Upper lobe of right lung (tissue), 1 donor: ENCODE measurements around the gene DPYSL4. TPM values are rescaled to one million over a fixed set of nuclear protein-coding genes. Genes with fewer than 3 reads are reported as not detected.

Experiments
- ATAC-seq: fragments of 200-7000 bp; cut with Tn5 transposase; one replicate; pipeline ENCODE4 v1.9.1; 2020; ENCODE audit warnings: mild to moderate bottlenecking, moderate library complexity
- DNase-seq: peaks from one replicate; pipeline ENCODE4 v3.0.0-alpha.2; 2020
- H3K27ac ChIP-seq: fragments of 200-600 bp; one replicate; pipeline ENCODE4 v1.8.0; 2022
- H3K27me3 ChIP-seq: fragments of 200-600 bp; one replicate; pipeline ENCODE4 v1.8.0; 2022; ENCODE audit warnings: mild to moderate bottlenecking
- H3K36me3 ChIP-seq: fragments of 200-600 bp; one replicate; pipeline ENCODE4 v1.8.0; 2022
- H3K4me1 ChIP-seq: fragments of 200-600 bp; one replicate; pipeline ENCODE4 v1.8.0; 2022
- H3K4me3 ChIP-seq: fragments of 200-600 bp; one replicate; pipeline ENCODE4 v1.8.0; 2022; ENCODE audit warnings: mild to moderate bottlenecking
- H3K9me3 ChIP-seq: fragments of 200-600 bp; one replicate; pipeline ENCODE4 v1.8.0; 2022
- intact Hi-C: fragments of 100-400 bp; cut with DNase I; formaldehyde crosslinking; loops from one replicate; pipeline ENCODE4 v1.11.0; 2022
- total RNA-seq: library from RNA; stranded (reverse); fragmentation: NEBNext Ultra II Directional; extraction: Animal tissue kit (Norgen Biotek cat#: 25700); gene quantifications from one replicate; pipeline ENCODE4 v1.2.1, GENCODE V29; 2021
- TF ChIP-seq, protein P1 (sequence below): fragments of 200-600 bp; IDR thresholded peaks from one replicate; pipeline ENCODE4 v1.8.0; 2022; ENCODE audit warnings: antibody characterized with exemption
- donor health status: DM: no; HTN: yes; CAD: no; lungs with severe emphysema.

DPYSL4 gene
- total RNA-seq, 1 donor from 2014 or later, result 1.7 TPM

DNA sequence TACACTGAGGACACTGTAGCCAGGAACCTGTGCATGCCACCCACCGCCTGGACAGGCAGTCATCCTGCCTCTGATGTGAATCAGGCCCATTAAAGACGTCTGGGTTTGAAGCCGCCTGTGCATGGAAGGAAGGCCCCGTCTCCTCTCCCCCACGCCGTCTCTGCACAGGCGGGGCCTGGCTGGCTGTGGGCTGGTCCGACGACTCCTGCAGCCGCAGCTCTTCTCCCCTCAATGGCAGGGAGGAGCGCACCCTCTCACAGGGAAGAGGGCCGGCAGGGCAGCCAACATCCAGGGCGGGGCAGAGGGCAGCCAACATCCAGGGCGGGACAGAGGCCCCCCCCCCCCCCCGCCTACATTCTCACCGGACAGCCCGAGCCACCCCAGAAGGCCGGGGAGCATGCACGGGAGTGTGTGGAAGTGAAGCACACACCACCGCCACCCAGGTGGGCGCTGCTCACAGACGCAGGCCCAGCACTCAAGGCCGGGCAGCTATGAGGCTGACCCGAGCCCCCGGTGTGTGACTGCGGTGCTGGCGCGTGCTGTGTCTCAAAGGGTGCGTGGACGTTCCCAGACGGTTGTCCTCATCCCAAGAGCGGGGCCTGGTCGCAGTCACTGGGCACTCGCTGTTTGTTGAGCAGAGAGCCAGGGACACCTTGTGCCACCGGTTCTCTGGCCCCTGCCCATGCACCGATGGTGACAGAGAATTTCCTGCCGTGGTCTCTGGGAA, 19.1 kb downstream of the DPYSL4 start:
- H3K36me3 ChIP-seq, result no peaks in the 10 kb centered on the region
- H3K27ac ChIP-seq, result no peak overlapping the region
- TF ChIP-seq, protein P1, sequence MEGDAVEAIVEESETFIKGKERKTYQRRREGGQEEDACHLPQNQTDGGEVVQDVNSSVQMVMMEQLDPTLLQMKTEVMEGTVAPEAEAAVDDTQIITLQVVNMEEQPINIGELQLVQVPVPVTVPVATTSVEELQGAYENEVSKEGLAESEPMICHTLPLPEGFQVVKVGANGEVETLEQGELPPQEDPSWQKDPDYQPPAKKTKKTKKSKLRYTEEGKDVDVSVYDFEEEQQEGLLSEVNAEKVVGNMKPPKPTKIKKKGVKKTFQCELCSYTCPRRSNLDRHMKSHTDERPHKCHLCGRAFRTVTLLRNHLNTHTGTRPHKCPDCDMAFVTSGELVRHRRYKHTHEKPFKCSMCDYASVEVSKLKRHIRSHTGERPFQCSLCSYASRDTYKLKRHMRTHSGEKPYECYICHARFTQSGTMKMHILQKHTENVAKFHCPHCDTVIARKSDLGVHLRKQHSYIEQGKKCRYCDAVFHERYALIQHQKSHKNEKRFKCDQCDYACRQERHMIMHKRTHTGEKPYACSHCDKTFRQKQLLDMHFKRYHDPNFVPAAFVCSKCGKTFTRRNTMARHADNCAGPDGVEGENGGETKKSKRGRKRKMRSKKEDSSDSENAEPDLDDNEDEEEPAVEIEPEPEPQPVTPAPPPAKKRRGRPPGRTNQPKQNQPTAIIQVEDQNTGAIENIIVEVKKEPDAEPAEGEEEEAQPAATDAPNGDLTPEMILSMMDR, result no peak
- no peak for DNase-seq
- no peaks in the 10 kb centered on the region for H3K4me1 ChIP-seq
- intact Hi-C loops, result no loop called here
- H3K9me3 ChIP-seq, result no peaks in the 10 kb centered on the region
- H3K4me3 ChIP-seq, result no peak overlapping the region
- no peak for ATAC-seq
- H3K27me3 ChIP-seq, result no peaks in the 10 kb centered on the region

DNA sequence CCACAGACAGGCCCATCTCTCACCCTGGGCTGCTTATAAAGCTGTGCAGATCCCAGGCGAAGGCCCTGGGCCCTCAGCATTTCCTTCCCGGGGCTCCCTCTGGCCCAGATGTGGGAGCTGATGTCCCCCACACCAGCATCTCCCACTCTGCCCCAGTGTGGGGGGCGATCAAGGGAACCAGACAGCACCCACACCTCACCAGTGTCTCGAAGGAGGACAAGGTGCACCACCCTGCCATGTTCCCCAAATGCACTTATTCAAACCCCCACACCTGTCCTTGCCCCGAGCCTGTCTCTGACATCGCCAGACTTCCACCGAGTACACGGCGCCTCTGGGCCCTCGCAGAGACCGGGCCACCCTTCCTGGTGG, 19.6 kb downstream of the DPYSL4 start:
- H3K27me3 ChIP-seq, result no peaks in the 10 kb centered on the region
- ATAC-seq (no peak), DNase-seq (no peak)
- H3K36me3 ChIP-seq, result no peaks in the 10 kb centered on the region
- intact Hi-C loops, result no loop called here
- H3K27ac ChIP-seq, result no peak overlapping the region
- no peak overlapping the region for H3K4me3 ChIP-seq
- H3K9me3 ChIP-seq, result no peaks in the 10 kb centered on the region
- TF ChIP-seq, protein P1, result no peak
- H3K4me1 ChIP-seq, result no peaks in the 10 kb centered on the region

DNA sequence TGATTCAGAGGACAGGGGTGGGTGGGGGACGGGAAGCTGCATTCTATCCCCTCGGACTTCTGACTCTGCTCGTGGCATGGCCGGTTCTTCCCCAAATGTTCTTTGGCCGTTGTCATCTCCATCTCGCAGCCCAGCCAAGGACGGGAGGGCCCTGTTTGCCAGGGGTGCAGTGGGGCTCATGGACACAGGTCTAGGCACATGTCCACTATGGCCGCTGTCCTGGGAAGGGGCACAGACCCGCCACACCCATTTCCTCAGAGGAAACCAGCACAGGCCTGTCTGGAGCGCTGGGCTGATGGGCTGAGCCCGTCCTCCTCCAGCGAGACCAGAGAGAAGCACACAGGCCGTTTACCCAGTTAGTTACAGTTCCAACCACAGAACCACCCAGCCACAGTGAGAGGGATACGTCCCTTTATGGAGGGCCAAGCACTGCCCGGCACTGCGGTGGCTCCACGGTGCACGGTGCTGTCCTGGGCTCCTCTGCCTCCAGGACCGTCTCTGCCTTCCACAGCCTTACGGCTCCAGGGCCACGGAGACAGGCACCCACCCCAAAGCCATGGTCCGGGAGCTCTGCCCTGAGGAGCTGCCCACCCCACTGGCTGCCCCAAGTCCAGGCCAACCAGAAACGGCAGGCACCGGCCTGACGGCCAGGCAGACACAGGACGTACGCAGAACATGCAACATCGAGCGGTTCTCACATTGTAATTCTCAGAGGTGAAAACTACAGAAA, 20.2 kb downstream of the DPYSL4 start:
- no peak for DNase-seq
- Histone ChIP-seq H3K4me3 (no peak overlapping the region), H3K4me1 (no peaks in the 10 kb centered on the region), H3K27me3 (no peaks in the 10 kb centered on the region), H3K36me3 (no peaks in the 10 kb centered on the region), H3K9me3 (no peaks in the 10 kb centered on the region), H3K27ac (no peak overlapping the region)
- ATAC-seq, result no peak
- TF ChIP-seq, protein P1, result no peak
- intact Hi-C loops, result no loop called here

DNA sequence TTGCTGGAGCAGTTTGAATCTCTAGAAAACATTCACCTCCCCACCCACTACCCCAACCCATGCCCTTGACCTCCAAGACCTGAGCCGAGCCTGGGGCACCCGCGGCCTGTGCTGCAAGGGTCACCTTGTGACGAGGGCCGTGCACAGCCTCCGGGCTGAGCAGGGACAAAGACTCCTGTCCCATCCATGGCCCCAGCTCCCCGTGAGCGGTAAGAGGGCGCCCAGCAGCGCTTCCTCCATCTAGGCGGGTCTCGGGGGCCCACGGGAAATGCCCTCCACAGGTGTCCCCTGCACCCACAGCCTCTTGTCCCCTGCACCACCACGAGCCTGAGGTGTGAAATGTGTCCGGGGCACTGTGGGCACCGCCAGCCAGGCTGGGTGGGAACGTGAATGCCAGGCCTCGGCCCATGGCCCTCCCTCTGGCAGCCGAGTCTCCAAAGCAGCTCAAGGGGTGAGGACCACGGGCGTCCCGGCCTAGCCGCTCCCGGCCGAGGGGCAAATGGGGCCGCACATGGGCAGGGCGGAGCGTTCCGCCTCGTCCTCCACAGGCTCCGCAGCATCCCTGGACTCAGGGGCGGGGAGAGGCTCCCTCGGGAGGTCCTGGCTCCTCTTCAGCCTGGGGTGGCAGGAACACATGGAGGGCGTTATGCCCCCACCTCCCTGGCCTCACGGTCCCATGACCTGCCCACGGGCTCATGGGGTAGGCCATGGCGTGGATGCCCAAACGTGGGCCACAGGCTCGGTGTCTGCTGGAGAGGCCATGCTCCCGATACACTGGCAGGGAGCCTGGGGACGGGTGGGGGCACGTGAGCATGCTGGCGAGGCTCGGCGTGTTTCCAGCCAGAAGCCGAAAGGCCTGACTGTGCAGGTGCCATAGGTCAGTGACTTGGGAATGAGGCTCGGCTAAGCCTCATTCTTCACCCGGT, 21.1 kb downstream of the DPYSL4 start:
- intact Hi-C loops, result no loop called here
- TF ChIP-seq, protein P1, result no peak
- H3K4me3 ChIP-seq, result no peak overlapping the region
- ATAC-seq (no peak), DNase-seq (no peak)
- H3K9me3 ChIP-seq, result no peaks in the 10 kb centered on the region
- no peak overlapping the region for H3K27ac ChIP-seq
- H3K4me1 ChIP-seq, result no peaks in the 10 kb centered on the region
- no peaks in the 10 kb centered on the region for H3K36me3 ChIP-seq
- no peaks in the 10 kb centered on the region for H3K27me3 ChIP-seq

DNA sequence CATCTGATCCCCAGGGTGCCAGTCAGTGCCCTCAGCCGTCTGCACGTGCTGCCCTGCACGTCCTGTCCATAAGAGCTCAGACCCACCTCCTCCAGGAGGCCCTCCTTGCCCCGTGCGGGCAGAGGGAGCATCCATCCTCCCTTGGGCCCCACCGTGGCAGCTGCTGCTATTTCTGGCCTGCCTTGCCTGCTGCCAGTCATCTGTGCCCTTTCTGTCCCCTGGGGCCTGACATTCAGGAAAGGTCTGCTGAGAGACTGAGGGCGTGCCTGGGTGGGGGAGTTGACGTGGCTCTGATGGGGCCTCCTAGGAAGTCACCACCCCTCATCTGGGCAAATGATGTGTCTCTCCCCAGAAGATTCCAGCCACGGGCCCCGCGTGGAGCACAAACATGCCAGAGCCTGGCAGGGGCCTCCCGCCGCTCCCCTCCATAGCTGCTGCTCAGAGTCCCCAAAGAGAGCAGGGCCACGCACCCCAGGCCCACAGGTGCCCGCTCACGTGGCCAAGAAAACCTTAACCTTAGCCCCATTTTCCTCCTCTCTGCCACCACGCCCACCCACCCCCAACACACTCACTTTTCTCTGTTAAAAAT, 21.8 kb downstream of the DPYSL4 start:
- no peak for DNase-seq
- no peaks in the 10 kb centered on the region for H3K4me1 ChIP-seq
- H3K4me3 ChIP-seq, result no peak overlapping the region
- TF ChIP-seq, protein P1, result no peak
- H3K36me3 ChIP-seq, result no peaks in the 10 kb centered on the region
- no peaks in the 10 kb centered on the region for H3K27me3 ChIP-seq
- no peak overlapping the region for H3K27ac ChIP-seq
- intact Hi-C loops, result no loop called here
- ATAC-seq, result no peak
- H3K9me3 ChIP-seq, result no peaks in the 10 kb centered on the region
